HG02610 (cell line): ENCODE measurements around the gene CYB5RL.

Experiments used
- ATAC-seq: cut with Tn5 transposase; IDR thresholded peaks from one replicate; pipeline ENCODE4 v1.9.1; 2021; ENCODE audit warnings: mild to moderate bottlenecking, moderate library complexity; ENCODE audit not compliant: unreplicated experiment

CYB5RL gene

DNA sequence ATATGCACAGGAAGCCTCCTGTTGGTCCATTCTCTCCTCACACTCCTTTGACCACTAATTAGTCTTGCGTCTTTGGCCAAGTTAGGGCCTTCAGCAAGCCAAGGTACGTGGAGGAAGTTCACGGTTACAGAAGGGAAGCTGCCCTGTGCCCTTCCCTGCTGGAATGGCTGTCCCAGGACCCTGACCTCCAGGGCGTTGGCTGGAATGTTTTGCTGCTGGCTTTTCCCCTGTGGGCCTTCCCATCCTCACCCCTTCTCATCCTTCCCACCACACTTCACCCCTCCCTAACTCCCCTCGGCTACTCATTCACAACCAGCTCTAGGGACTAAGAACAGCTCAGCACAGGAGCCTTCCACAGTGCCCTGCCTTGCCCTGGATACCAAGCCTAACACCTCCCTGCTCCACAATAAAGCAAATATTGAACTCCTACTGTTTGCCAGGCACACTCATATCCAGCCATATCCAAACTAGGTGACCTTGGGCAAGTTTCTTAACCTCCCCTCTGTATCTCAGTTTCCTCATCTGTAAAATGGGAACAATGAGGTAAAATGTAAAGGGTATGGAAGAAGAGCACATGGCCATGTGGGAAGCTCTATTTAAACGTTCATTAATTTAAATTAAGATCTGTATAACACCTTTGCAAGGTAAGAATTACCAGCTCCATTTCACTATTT lies 38.2 kb downstream of the CYB5RL start:
- ATAC-seq = no peak

DNA sequence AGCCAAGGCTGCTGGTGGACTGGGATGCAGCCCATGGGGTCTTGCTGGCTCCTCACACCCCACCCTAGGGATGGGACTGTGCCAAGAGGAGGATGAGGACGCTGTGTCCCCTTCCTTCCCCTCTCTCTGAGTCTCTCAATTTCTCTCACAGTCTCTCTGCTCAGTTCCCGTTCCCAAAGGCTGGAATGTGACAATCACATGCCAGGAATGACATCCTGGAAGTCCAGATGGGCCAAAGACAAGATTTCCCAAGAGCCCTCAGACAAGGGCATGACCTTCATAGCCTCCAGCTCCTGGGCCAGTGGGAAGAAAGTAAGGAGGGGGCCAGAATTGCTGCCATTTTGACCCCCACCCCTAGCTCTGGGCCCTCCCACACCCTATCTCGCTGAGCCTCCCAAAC lies 39.5 kb downstream of the CYB5RL start:
- no peak for ATAC-seq

DNA sequence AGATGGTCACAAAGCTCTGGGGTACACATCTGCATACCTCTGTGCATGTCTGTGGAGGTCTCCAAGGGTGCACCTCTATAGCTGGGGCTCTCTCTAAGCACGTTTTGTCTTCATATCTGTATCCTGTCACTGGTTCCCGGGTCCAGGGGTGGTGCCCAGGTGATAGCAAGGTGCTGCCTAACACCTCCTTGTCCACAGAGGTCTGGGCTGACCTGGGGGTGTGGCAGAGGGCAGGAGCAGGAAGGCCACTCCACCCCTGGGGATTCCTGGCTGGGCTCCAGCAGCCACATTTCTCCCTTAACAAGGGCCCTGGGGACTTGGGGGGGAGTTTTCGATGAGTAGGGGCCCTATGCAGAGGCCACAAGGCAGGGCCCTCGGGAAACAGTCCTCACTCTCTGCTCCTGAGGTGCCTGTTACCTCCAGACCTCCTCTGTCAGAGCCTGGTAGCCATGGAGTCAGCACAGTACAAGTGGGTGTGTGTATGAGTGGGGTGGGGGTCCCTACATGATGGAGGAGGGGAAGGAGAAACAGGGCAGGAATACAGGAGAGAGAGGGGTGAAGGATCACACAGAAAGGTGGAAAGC lies 40.0 kb downstream of the CYB5RL start:
- no peak for ATAC-seq

DNA sequence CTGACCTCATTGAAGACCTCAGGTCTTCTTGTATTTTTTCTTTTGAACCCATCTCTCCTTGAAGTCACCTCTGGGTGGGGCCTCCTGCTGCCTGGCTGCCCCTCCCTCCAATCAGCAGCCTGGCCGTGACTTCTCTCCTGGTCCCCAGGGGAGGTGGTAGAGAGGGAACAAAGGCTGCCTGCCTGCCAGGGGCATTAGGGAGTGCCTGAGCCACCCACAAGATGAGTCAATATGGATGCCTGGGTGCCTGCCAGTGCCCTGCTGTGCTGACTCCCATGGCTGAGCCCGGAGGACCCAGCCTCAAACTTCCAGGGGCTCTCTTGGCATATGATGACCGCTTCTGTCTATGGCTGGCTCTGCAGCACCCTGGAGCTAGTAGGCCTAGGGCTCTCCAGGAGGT lies 41.8 kb downstream of the CYB5RL start:
- ATAC-seq = no peak

DNA sequence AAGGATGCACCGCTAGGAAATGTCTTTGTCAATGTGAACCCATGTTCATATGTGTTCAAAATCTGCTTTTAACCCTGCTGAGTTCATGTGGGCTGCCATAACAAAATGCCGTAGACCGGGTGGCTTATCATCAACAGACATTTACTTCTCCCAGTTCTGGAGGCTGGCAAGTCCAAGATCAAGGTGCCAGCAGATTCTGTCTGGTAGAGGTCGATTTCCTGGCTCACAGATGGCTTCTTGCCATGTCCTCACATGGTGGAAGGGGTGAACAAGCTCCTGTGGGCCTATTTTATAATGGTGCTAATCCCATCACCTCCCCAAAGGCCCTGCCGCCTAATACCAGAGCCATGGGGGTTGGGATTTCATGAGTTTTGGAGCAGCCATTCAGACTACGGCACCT lies 42.4 kb downstream of the CYB5RL start:
- ATAC-seq = no peak

DNA sequence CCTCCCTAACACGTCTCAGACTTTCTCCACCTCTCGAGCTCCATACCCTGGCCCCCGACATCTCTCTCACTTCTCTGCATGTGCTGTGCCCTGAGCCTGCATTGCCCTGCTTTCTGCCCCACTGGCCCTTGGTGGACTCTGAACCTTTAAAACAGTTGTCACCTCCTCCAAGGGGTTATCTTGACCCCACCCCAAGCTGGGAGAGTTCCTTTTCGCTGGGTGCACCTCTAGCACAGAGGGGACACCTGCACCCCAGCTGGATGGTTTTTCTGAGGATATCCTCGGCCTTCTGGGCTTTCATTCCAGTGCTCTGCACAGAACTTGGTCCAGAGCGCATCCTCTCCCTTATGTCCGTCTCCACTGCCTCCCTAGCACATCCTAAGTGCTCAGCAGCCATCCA lies 42.8 kb downstream of the CYB5RL start:
- no peak for ATAC-seq

DNA sequence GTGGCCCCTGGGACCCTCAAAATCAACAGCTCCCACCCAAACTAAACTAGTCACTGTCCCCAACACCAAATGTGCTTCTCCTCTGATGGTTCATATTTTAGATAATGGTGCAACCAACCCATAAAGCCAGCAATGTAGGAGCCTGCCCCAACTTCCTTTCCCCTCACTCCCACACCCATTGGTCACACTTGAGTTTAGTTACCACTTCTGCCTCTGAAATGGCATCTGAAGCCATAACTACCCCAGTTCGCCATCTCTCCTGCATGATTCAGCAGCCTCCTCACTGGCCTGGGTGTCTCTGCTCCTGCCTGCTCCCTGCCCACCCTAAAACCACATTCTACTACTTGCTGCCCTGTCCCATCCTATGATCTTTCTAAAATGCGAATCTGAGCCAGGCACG lies 43.6 kb downstream of the CYB5RL start:
- ATAC-seq = no peak

DNA sequence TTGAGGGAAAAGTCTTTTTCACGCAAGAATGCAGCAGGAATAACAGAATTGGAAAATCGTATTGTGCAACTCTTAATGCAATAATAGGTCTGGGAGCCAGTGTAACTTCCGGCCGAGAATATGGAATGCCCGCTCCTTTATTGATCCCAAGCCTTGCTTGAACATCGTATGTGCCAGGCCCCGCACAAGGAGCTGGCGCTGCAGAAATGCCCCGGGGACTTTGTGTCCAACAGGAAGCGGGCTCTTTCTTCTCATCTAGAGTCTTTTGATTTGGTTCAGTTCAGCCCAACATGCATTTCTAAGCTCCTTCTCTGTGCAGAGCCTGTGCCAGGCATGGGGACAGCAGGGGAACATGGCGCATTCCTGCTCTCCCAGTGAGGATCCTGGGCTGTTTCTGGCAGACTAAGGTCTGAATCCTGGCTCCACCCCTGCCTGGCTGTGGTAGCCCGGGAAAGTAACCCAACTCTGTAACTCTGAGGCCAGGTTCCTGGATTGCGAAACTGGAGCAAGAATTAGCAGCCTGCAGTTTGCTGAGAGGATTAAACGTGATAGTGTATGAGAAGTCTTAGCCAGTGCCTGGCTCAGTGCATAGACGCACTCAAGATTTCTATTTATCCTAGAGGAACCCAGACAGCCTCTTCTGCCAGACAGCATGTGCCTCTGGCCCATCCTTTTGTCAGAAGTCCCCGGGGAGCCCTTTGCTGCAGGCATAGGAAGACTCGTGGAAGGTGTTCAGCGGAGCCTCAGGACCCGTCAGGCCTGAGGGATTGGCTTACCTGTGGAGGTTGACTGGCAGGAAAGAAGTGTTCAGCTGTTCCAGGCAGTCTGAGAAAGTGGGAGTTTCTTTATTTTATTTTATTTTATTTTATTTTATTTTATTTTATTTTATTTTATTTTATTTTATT lies 46.0 kb downstream of the CYB5RL start:
- no peak for ATAC-seq

DNA sequence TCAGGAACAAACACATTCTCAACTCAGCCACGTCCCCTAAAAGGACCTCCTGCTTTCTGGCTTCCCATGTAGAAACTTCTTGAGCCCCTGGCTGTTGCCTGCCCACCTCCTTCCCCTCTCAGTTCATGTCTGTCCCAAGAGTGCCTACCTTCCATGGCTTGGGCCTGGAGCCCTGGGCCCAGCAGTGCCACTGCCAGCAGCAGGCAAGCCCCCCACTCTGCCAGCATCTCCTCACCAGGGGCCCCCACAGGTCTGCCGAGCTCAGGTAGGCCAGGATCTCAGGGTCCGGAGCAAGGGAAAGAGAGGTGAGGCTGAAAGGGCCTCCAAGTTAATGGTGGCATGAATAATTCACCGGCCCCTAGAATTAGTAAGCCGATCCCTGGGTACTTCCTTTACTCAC lies 47.1 kb downstream of the CYB5RL start, which contains the start of gene CDCP2:
CDCP2 (minus strand) TSS at position 305 of the 400 bp plus-strand sequence; CDS start at position 227, 78 bp downstream.
- no peak for ATAC-seq

DNA sequence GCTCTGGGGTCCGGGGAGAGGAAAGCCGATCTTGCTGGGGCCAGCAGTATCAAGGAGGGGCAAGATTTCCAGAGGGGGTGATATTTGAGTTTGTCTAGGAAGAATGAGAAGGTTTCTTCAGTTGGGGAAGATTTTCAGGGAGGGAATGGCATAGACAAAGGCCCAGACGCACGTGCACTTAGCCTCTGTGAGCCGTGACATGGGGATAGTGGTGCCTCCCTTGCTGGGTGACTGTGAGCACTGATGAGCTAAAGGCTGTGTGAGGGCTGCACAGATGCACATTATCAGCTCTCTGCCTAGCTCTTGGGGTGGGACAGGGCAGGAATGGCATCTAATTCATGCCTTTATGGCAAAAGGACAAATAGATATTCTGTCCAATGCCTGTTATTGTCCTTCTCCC lies 48.8 kb downstream of the CYB5RL start:
- no peak for ATAC-seq
